Liver (tissue), 9 donors: ENCODE results near the gene PSMD14. TPM values are rescaled to one million over a fixed set of nuclear protein-coding genes. Genes with fewer than 3 reads are reported as not detected.

Experiments used
- DNase-seq: peaks from one replicate; pipeline ENCODE4 v3.0.0-alpha.2; 2017; ENCODE audit warnings: low spot score
- H3K27ac ChIP-seq, 2 donors: one replicate each; pipeline ENCODE4 v1.7.0; 2013; ENCODE audit warnings: inconsistent platforms in 2 of 2, low read length in 2 of 2, control low read depth in 1 of 2, low read depth in 1 of 2, mild to moderate bottlenecking in 1 of 2
- H3K27me3 ChIP-seq, 4 donors: one replicate each; pipeline versions ENCODE4 v1.6.1 to v1.7.0; 2013; ENCODE audit warnings: low read length in 3 of 4, inconsistent platforms in 1 of 4, mild to moderate bottlenecking in 1 of 4, moderate library complexity in 1 of 4; ENCODE audit not compliant: control insufficient read depth in 4 of 4, insufficient read depth in 4 of 4
- H3K36me3 ChIP-seq, 4 donors: one replicate each; pipeline versions ENCODE4 v1.6.1 to v1.7.0; 2013; ENCODE audit warnings: low read length in 3 of 4, mild to moderate bottlenecking in 3 of 4, low read depth in 1 of 4, moderate library complexity in 1 of 4; ENCODE audit not compliant: control insufficient read depth in 4 of 4, insufficient read depth in 3 of 4
- H3K4me1 ChIP-seq, 4 donors: one replicate each; pipeline versions ENCODE4 v1.6.1 to v1.7.0; 2013; ENCODE audit warnings: low read length in 3 of 4, mild to moderate bottlenecking in 3 of 4, moderate library complexity in 1 of 4; ENCODE audit not compliant: control insufficient read depth in 4 of 4, insufficient read depth in 4 of 4
- H3K4me3 ChIP-seq, 3 donors: one replicate each; pipeline versions ENCODE4 v1.6.1 to v1.7.0; 2013; ENCODE audit warnings: low read length in 3 of 3, control low read depth in 1 of 3, low read depth in 1 of 3, mild to moderate bottlenecking in 1 of 3
- H3K9ac ChIP-seq, 2 donors: one replicate each; pipeline ENCODE4 v1.7.0; 2013; ENCODE audit warnings: low read length in 2 of 2, mild to moderate bottlenecking in 2 of 2, moderate library complexity in 2 of 2, control low read depth in 1 of 2, low read depth in 1 of 2
- H3K9me3 ChIP-seq, 4 donors: one replicate each; pipeline versions ENCODE4 v1.6.1 to v1.7.0; 2013; ENCODE audit warnings: low read length in 3 of 4; ENCODE audit not compliant: control insufficient read depth in 4 of 4
- ATF3 ChIP-seq: IDR thresholded peaks from 2 replicates; pipeline ENCODE4 v1.6.1; 2016; ENCODE audit warnings: antibody characterized with exemption
- CTCF ChIP-seq: fragments of 150-350 bp; IDR thresholded peaks from 2 replicates; pipeline ENCODE4 v1.5.1; 2017; ENCODE audit warnings: improper control_type of control experiment, low read depth, low read length; ENCODE audit not compliant: missing input control
- EGR1 ChIP-seq, 2 donors: IDR thresholded peaks; 2 replicates each; pipeline ENCODE4 v1.6.1; 2016 to 2018; ENCODE audit warnings: antibody characterized with exemption in 2 of 2, low read depth in 2 of 2
- FOXA1 ChIP-seq: IDR thresholded peaks from 2 replicates; pipeline ENCODE4 v1.6.1; 2016; ENCODE audit warnings: antibody characterized with exemption
- FOXA2 ChIP-seq: IDR thresholded peaks from 2 replicates; pipeline ENCODE4 v1.6.1; 2016; ENCODE audit warnings: antibody characterized with exemption
- GABPA ChIP-seq, 2 donors: IDR thresholded peaks in 1 of 2; conservative IDR thresholded peaks in 1 of 2; 2 replicates each; pipeline ENCODE4 v1.6.1; 2016; ENCODE audit warnings: antibody characterized with exemption in 2 of 2, mild to moderate bottlenecking in 1 of 2, moderate library complexity in 1 of 2
- HNF4A ChIP-seq, 2 donors: conservative IDR thresholded peaks; 2 replicates each; pipeline ENCODE4 v1.6.1; 2016; ENCODE audit warnings: antibody characterized with exemption in 2 of 2, mild to moderate bottlenecking in 2 of 2
- HNF4G ChIP-seq: IDR thresholded peaks from 2 replicates; pipeline ENCODE4 v1.6.1; 2016; ENCODE audit warnings: antibody characterized with exemption
- JUND ChIP-seq, 2 donors: IDR thresholded peaks; 2 replicates each; pipeline ENCODE4 v1.6.1; 2016; ENCODE audit warnings: antibody characterized with exemption in 2 of 2
- MAX ChIP-seq: IDR thresholded peaks from 2 replicates; pipeline ENCODE4 v1.6.1; 2016; ENCODE audit warnings: antibody characterized with exemption
- NR2F2 ChIP-seq: IDR thresholded peaks from 2 replicates; pipeline ENCODE4 v1.6.1; 2016; ENCODE audit warnings: antibody characterized with exemption
- RAD21 ChIP-seq, 2 donors: IDR thresholded peaks; 2 replicates each; pipeline ENCODE4 v1.6.1; 2016; ENCODE audit warnings: antibody characterized with exemption in 2 of 2, mild to moderate bottlenecking in 2 of 2
- REST ChIP-seq: IDR thresholded peaks from 2 replicates; pipeline ENCODE4 v1.6.1; 2016; ENCODE audit warnings: antibody characterized with exemption, mild to moderate bottlenecking
- RXRA ChIP-seq, 2 donors: IDR thresholded peaks; 2 replicates each; pipeline ENCODE4 v1.6.1; 2017 to 2018; ENCODE audit warnings: antibody characterized with exemption in 2 of 2, mild to moderate bottlenecking in 1 of 2
- SP1 ChIP-seq: IDR thresholded peaks from 2 replicates; pipeline ENCODE4 v1.6.1; 2018; ENCODE audit warnings: antibody characterized with exemption, mild to moderate bottlenecking
- TAF1 ChIP-seq: conservative IDR thresholded peaks from 2 replicates; pipeline ENCODE4 v1.6.1; 2016; ENCODE audit warnings: antibody characterized with exemption, mild to moderate bottlenecking
- YY1 ChIP-seq: IDR thresholded peaks from 2 replicates; pipeline ENCODE4 v1.6.1; 2016; ENCODE audit warnings: antibody characterized with exemption, mild to moderate bottlenecking
- ZBTB33 ChIP-seq: IDR thresholded peaks from 2 replicates; pipeline ENCODE4 v1.6.1; 2016; ENCODE audit warnings: antibody characterized with exemption
- WGBS: extraction: QIAGEN DNeasy Blood & Tissue Kit; methylation state at CpG from one replicate; pipeline ENCODE4 v1.1.7; 2013; 5-methylcytosine and 5-hydroxymethylcytosine counted together
- polyA plus RNA-seq, 2 donors: library from polyadenylated mRNA; stranded (reverse) in 1 of 2; unstranded in 1 of 2; fragments of 200-250 nt in 1 of 2; fragments of >200 nt in 1 of 2; fragmentation: Nextera tagmentation in 1 of 2; extraction: Ambion mirVana in 1 of 2; gene quantifications; one replicate each; pipeline versions ENCODE4 v1.2.1 to v1.2.3, GENCODE V29; 2013 to 2015
- total RNA-seq, 2 donors: library from RNA; depleted of rRNA; stranded (reverse); fragments of >200 nt; gene quantifications; one replicate each; pipeline ENCODE4 v1.2.3, GENCODE V29; 2014
- donor health status: healthy.
- donor health status: healthy.
- donor health status: healthy.
- donor health status: healthy.
- donor health status: healthy.

The PSMD14 gene
- total and polyA plus RNA-seq, 4 donors, result 32.0 to 37.9 (median 33.7) TPM

- Histone ChIP-seq H3K36me3 (peaks cover 0 to 1% (median 0%) of the 10 kb centered on the region in 4 donors), H3K4me1 (no peaks in the 10 kb centered on the region), H3K4me3 (no peak overlapping the region), H3K27me3 (no peaks in the 10 kb centered on the region), H3K9me3 (no peaks in the 10 kb centered on the region), H3K27ac (no peak overlapping the region), H3K9ac (no peak overlapping the region)
- DNase-seq, result no peak
- 97% methylated on average over 4 of the region's 4 CpGs for WGBS
- TF ChIP-seq RAD21 (IDR thresholded peaks at IDR 0.05) (no peak), TAF1 (no peak), HNF4A (conservative IDR thresholded peaks at IDR 0.05) (no peak), FOXA2 (no peak), FOXA1 (no peak), HNF4G (no peak), MAX (no peak), YY1 (no peak), CTCF (no peak), RXRA (IDR thresholded peaks at IDR 0.05) (no peak), NR2F2 (no peak), ZBTB33 (no peak), JUND (IDR thresholded peaks at IDR 0.05) (no peak), GABPA (IDR thresholded peaks at IDR 0.05 in 1 of 2, conservative IDR thresholded peaks at IDR 0.05 in 1 of 2) (no peak), EGR1 (IDR thresholded peaks at IDR 0.05; ENCODE audit: low read depth in 2 of 2) (no peak), REST (no peak), SP1 (no peak)
Measured at GRCh38 chr2:161382747-161383146, 74.5 kb downstream of the PSMD14 start.

GRCh38 chr2:161384864-161385263 lies 76.6 kb downstream of the PSMD14 start:
- Histone ChIP-seq H3K27me3 (no peaks in the 10 kb centered on the region), H3K9me3 (no peaks in the 10 kb centered on the region), H3K27ac (no peak overlapping the region), H3K9ac (no peak overlapping the region), H3K4me1 (no peaks in the 10 kb centered on the region), H3K4me3 (no peak overlapping the region), H3K36me3 (peaks cover 0 to 1% (median 0%) of the 10 kb centered on the region in 4 donors)
- TF ChIP-seq RAD21 (IDR thresholded peaks at IDR 0.05) (no peak), MAX (no peak), SP1 (no peak), TAF1 (no peak), CTCF (no peak), GABPA (IDR thresholded peaks at IDR 0.05 in 1 of 2, conservative IDR thresholded peaks at IDR 0.05 in 1 of 2) (no peak), ZBTB33 (no peak), ATF3 (no peak), HNF4A (conservative IDR thresholded peaks at IDR 0.05) (no peak), EGR1 (IDR thresholded peaks at IDR 0.05; ENCODE audit: low read depth in 2 of 2) (no peak), JUND (IDR thresholded peaks at IDR 0.05) (no peak), YY1 (no peak), FOXA1 (no peak)
- DNase-seq, result no peak
